ENCODE data around the gene GYG2.
"Not testable (repeated sequence)": the region's sequence is repeated elsewhere in the genome, so short reads cannot be mapped to it uniquely, and the experiment has no call there.

The GYG2 gene

DNA sequence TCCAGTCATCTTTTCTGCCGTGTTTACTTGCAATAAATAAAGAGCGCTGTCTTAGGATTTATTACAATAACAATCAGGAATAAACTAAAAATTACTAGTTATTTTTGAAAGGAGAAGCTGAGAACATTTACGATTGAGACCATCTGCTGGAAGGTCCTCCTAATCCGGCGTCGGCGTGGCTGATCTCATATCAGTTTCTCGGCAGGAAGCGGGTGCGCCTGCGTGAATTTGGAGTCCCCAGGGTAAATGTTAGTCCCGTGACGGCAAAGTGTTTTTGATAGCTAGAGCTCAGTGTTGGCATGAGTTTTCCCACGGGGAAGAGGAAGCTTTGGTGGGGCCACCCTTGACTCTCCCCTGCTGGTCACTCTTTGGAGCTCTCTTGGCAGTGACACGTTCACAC, 31.9 kb upstream of the GYG2 start:
- H3K9me3 ChIP-seq (ENCODE audit: control insufficient read depth, low read depth, low read length): not testable (repeated sequence)

DNA sequence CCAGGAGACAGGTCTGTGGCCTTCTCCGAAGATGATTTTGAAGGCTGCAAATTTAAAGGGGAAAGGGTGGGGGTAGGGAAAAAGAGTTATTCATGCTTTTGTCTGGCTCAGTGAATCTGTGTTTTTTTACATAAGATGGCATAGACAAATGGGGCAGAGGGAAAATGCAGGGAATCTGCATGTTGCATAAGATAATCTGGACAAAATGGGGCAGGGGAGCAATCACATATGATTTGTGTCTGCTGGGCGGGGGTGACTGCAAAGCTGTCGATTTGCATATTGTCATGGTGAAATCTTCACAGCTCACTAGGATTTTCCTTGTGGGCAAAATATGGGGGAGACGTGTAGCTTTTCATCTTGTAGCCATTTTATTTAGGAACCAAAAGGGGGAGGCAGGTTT, 29.4 kb upstream of the GYG2 start:
- H3K4me1 ChIP-seq (ENCODE audit: control insufficient read depth, low read depth, low read length): peaks cover 36% of the 10 kb centered on the region
- no peaks in the 10 kb centered on the region for H3K27me3 ChIP-seq (ENCODE audit: control insufficient read depth, insufficient read depth, low read length)
- peak overlapping the region; percentile 70 for H3K27ac ChIP-seq (ENCODE audit: low read length)
- peak overlapping the region; percentile 92 for H3K9ac ChIP-seq (ENCODE audit: low read length)
- no peaks in the 10 kb centered on the region for H3K36me3 ChIP-seq (ENCODE audit: control insufficient read depth, low read depth, low read length)
- peak overlapping the region; percentile 86 for H3K4me3 ChIP-seq (ENCODE audit: low read length)
- H3K9me3 ChIP-seq (ENCODE audit: control insufficient read depth, low read depth, low read length): no peaks in the 10 kb centered on the region

More for the DNA sequence above, 31.9 kb upstream of the GYG2 start:
- H3K27me3 ChIP-seq (ENCODE audit: control insufficient read depth, insufficient read depth, low read length); H3K9ac ChIP-seq (ENCODE audit: low read length); H3K36me3 ChIP-seq (ENCODE audit: control insufficient read depth, low read depth, low read length); H3K27ac ChIP-seq (ENCODE audit: low read length); H3K4me3 ChIP-seq (ENCODE audit: low read length): not testable (repeated sequence)
- peaks cover 37% of the 10 kb centered on the region for H3K4me1 ChIP-seq (ENCODE audit: control insufficient read depth, low read depth, low read length)

DNA sequence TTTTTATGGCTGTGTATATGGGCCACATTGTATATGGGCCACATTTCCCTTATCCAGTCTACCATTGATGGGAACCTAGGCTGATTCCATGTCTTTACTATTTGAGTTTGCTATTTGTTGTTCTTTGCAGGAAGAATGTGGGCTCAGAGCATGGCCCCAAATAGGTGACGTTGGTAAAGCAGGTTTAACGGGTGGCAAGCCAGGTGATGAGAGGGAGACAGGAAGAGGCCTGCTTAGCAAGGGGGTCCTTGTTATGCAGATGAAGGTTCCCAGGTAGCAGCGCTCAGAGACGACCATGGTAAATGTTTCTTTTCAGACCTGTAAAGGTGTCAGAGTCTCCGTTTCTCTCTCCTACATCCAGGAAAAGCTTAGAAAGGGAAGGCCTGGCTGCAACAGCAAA, 28.8 kb upstream of the GYG2 start:
- peak overlapping the region; percentile 97 for H3K27ac ChIP-seq (ENCODE audit: low read length)
- not testable (repeated sequence) for H3K9me3 ChIP-seq (ENCODE audit: control insufficient read depth, low read depth, low read length); H3K27me3 ChIP-seq (ENCODE audit: control insufficient read depth, insufficient read depth, low read length); H3K36me3 ChIP-seq (ENCODE audit: control insufficient read depth, low read depth, low read length)
- peak overlapping the region; percentile 92 for H3K9ac ChIP-seq (ENCODE audit: low read length)
- peak overlapping the region; percentile 86 for H3K4me3 ChIP-seq (ENCODE audit: low read length)
- H3K4me1 ChIP-seq (ENCODE audit: control insufficient read depth, low read depth, low read length): peaks cover 36% of the 10 kb centered on the region

GRCh38 chrX:2801223-2801622, 27.5 kb upstream of the GYG2 start:
- no peaks in the 10 kb centered on the region for H3K9me3 ChIP-seq (ENCODE audit: control insufficient read depth, low read depth, low read length)
- no peaks in the 10 kb centered on the region for H3K27me3 ChIP-seq (ENCODE audit: control insufficient read depth, insufficient read depth, low read length)
- peaks cover 42% of the 10 kb centered on the region for H3K4me1 ChIP-seq (ENCODE audit: control insufficient read depth, low read depth, low read length)
- H3K36me3 ChIP-seq (ENCODE audit: control insufficient read depth, low read depth, low read length): no peaks in the 10 kb centered on the region
- H3K9ac ChIP-seq (ENCODE audit: low read length): peak overlapping the region; percentile 92
- H3K4me3 ChIP-seq (ENCODE audit: low read length): peak overlapping the region; percentile 86
- peak overlapping the region; percentile 97 for H3K27ac ChIP-seq (ENCODE audit: low read length)

DNA sequence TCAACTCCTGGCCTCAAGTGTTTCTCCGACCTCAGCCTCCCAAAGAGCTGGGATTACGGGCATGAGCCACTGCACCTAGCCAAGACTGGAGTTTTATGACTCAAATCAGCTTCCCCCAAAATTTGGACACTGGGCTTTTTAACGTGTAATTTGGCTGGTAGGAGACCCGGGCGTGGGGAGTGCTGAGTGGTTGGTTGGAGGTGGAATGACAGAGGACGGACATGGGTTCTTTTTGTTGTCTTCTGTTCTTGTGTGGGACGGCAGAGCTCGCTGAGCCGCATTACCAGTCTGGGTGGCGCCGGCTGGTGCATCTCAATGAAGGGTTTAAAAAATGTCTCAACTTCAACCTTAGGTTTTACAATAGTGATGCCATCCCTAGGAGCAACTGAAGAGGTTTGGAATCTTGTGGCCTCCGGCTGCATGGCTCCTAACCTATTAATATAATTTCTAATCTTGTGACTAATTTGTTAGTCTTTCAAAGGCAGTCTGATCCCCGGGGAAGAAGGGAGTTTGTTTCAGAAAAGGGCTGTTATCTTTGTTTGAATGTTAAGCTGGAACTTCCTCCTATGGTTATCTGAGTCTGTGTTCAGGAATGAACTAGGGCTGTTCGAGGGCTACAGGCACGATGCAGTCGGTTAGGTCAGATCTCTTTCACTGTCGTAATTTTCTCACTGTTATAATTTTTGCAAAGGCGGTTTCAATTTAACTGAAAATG, 26.2 kb upstream of the GYG2 start:
- not testable (repeated sequence) for H3K9me3 ChIP-seq (ENCODE audit: control insufficient read depth, low read depth, low read length); H3K36me3 ChIP-seq (ENCODE audit: control insufficient read depth, low read depth, low read length); H3K27me3 ChIP-seq (ENCODE audit: control insufficient read depth, insufficient read depth, low read length)
- peak overlapping the region; percentile 35 for H3K27ac ChIP-seq (ENCODE audit: low read length)
- peak overlapping the region; percentile 28 for H3K9ac ChIP-seq (ENCODE audit: low read length)
- peaks cover 42% of the 10 kb centered on the region for H3K4me1 ChIP-seq (ENCODE audit: control insufficient read depth, low read depth, low read length)
- peak overlapping the region; percentile 14 for H3K4me3 ChIP-seq (ENCODE audit: low read length)

- H3K27me3 ChIP-seq (ENCODE audit: control insufficient read depth, insufficient read depth, low read length); H3K36me3 ChIP-seq (ENCODE audit: control insufficient read depth, low read depth, low read length); H3K9me3 ChIP-seq (ENCODE audit: control insufficient read depth, low read depth, low read length); H3K4me3 ChIP-seq (ENCODE audit: low read length): not testable (repeated sequence)
- Histone ChIP-seq H3K27ac (ENCODE audit: low read length) (peak overlapping the region; percentile 74), H3K4me1 (ENCODE audit: control insufficient read depth, low read depth, low read length) (peaks cover 42% of the 10 kb centered on the region), H3K9ac (ENCODE audit: low read length) (peak overlapping the region; percentile 40)
Observed at GRCh38 chrX:2803486-2803885, 25.2 kb upstream of the GYG2 start.

- peaks cover 36% of the 10 kb centered on the region for H3K4me1 ChIP-seq (ENCODE audit: control insufficient read depth, low read depth, low read length)
- not testable (repeated sequence) for H3K4me3 ChIP-seq (ENCODE audit: low read length); H3K27me3 ChIP-seq (ENCODE audit: control insufficient read depth, insufficient read depth, low read length); H3K36me3 ChIP-seq (ENCODE audit: control insufficient read depth, low read depth, low read length); H3K9me3 ChIP-seq (ENCODE audit: control insufficient read depth, low read depth, low read length)
- H3K9ac ChIP-seq (ENCODE audit: low read length): peak overlapping the region; percentile 40
- peak overlapping the region; percentile 74 for H3K27ac ChIP-seq (ENCODE audit: low read length)
Observed at GRCh38 chrX:2804106-2804843, 24.5 kb upstream of the GYG2 start.

GRCh38 chrX:2804858-2805257, 23.9 kb upstream of the GYG2 start:
- peak overlapping the region; percentile 76 for H3K27ac ChIP-seq (ENCODE audit: low read length)

GRCh38 chrX:2811271-2811670, 17.5 kb upstream of the GYG2 start:
- Histone ChIP-seq H3K36me3 (ENCODE audit: control insufficient read depth, low read depth, low read length) (no peaks in the 10 kb centered on the region), H3K9ac (ENCODE audit: low read length) (no peak overlapping the region)

More at GRCh38 chrX:2804858-2805257, 23.9 kb upstream of the GYG2 start:
- Histone ChIP-seq H3K4me3 (ENCODE audit: low read length) (peak overlapping the region; percentile 9), H3K4me1 (ENCODE audit: control insufficient read depth, low read depth, low read length) (peaks cover 31% of the 10 kb centered on the region), H3K9ac (ENCODE audit: low read length) (peak overlapping the region; percentile 13)
- H3K9me3 ChIP-seq (ENCODE audit: control insufficient read depth, low read depth, low read length); H3K36me3 ChIP-seq (ENCODE audit: control insufficient read depth, low read depth, low read length); H3K27me3 ChIP-seq (ENCODE audit: control insufficient read depth, insufficient read depth, low read length): not testable (repeated sequence)

GRCh38 chrX:2812161-2812907, 16.4 kb upstream of the GYG2 start:
- not testable (repeated sequence) for H3K4me3 ChIP-seq (ENCODE audit: low read length); H3K27ac ChIP-seq (ENCODE audit: low read length); H3K9ac ChIP-seq (ENCODE audit: low read length); H3K9me3 ChIP-seq (ENCODE audit: control insufficient read depth, low read depth, low read length); H3K4me1 ChIP-seq (ENCODE audit: control insufficient read depth, low read depth, low read length); H3K36me3 ChIP-seq (ENCODE audit: control insufficient read depth, low read depth, low read length); H3K27me3 ChIP-seq (ENCODE audit: control insufficient read depth, insufficient read depth, low read length)

More at GRCh38 chrX:2811271-2811670, 17.5 kb upstream of the GYG2 start:
- no peak overlapping the region for H3K4me3 ChIP-seq (ENCODE audit: low read length)
- H3K27me3 ChIP-seq (ENCODE audit: control insufficient read depth, insufficient read depth, low read length): no peaks in the 10 kb centered on the region
- H3K9me3 ChIP-seq (ENCODE audit: control insufficient read depth, low read depth, low read length): no peaks in the 10 kb centered on the region
- H3K4me1 ChIP-seq (ENCODE audit: control insufficient read depth, low read depth, low read length): peaks cover 8% of the 10 kb centered on the region
- no peak overlapping the region for H3K27ac ChIP-seq (ENCODE audit: low read length)

GRCh38 chrX:2817036-2817435, 11.7 kb upstream of the GYG2 start:
- Histone ChIP-seq H3K36me3 (ENCODE audit: control insufficient read depth, low read depth, low read length) (no peaks in the 10 kb centered on the region), H3K9me3 (ENCODE audit: control insufficient read depth, low read depth, low read length) (no peaks in the 10 kb centered on the region), H3K27ac (ENCODE audit: low read length) (no peak overlapping the region)

More at GRCh38 chrX:2817036-2817435, 11.7 kb upstream of the GYG2 start:
- H3K4me3 ChIP-seq (ENCODE audit: low read length): no peak overlapping the region
- no peaks in the 10 kb centered on the region for H3K27me3 ChIP-seq (ENCODE audit: control insufficient read depth, insufficient read depth, low read length)
- peaks cover 6% of the 10 kb centered on the region for H3K4me1 ChIP-seq (ENCODE audit: control insufficient read depth, low read depth, low read length)
- no peak overlapping the region for H3K9ac ChIP-seq (ENCODE audit: low read length)
